GM19025 (cell line): ENCODE data around the gene EEFSEC.
A peak's percentile ranks its signal among the peaks of the same experiment; 100 is the strongest.

Experiments used
- ATAC-seq: cut with Tn5 transposase; IDR thresholded peaks from one replicate; pipeline ENCODE4 v1.9.1; 2021; ENCODE audit warnings: mild to moderate bottlenecking, low read depth, moderate library complexity; ENCODE audit not compliant: unreplicated experiment

The EEFSEC gene

DNA sequence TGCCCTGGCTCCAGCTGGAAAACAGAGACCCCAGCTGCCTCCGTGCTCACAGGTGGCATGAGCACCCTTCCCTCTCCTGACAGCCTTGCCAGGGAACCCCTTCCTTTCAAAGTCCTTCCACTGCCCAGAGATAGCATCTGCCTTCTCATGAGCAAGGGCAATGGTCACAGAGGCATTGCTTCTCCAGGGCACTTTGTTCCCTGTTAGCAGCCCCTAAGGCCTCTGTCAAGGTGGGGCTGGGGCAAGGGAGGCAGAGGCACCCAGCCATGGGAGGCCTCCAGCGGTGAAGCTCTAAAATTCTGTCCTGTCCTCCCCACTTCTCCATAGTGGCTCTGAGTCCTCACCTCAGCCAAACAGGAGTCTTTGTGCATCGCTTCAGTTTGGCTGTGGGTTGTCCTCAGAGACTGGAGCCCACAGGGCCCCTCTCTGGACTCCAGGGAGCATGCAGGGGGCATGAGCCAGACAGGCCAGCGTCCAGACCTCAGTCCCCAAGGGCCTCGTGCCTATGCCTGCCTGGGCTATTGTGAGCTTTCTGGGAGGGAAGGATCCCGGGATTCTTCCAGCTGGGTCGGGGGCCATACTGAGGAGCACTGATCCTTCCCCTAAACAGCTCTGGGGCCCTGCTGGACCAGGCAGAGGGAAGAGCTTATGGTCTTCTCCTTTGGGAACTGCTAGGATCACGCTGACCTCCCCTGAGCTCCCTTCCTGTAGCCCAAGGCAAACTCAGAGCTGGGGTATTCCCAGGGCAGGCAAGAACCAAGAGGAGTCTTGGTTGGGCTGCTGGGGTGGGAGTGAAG is 206.8 kb downstream of the EEFSEC start:
- no peak for ATAC-seq

DNA sequence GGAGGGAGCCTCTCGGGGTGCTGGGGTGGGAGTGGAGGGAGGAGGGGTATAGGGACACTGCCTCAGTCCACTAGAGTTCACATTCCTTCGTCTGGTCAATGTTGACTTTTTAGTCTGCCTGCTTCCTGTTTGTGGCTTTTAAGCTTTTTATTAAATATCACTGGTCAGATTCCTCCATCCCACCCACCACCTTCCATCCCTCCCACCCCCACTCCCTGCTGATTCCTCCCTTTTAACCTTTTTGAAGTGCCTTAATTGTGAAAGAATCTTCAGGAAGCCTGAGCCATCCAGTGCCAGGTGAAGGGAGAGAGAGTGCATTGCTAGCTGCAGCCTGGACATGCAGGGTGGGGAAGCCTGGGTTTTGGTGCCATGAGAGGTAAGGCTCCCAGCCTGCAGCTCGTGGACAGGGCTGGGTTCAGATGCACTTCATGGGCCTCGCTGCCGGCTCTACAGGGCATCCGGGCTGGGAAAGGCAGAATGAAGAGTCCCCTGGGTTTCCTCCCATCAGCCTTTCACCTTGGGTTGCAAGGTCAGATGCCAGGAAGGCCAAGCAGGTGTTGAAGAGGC is 207.5 kb downstream of the EEFSEC start:
- no peak for ATAC-seq

- ATAC-seq = no peak
Measured at GRCh38 chr3:128362026-128362965, 209.0 kb downstream of the EEFSEC start.

- ATAC-seq = no peak
Measured at GRCh38 chr3:128364291-128364690, 211.0 kb downstream of the EEFSEC start.

DNA sequence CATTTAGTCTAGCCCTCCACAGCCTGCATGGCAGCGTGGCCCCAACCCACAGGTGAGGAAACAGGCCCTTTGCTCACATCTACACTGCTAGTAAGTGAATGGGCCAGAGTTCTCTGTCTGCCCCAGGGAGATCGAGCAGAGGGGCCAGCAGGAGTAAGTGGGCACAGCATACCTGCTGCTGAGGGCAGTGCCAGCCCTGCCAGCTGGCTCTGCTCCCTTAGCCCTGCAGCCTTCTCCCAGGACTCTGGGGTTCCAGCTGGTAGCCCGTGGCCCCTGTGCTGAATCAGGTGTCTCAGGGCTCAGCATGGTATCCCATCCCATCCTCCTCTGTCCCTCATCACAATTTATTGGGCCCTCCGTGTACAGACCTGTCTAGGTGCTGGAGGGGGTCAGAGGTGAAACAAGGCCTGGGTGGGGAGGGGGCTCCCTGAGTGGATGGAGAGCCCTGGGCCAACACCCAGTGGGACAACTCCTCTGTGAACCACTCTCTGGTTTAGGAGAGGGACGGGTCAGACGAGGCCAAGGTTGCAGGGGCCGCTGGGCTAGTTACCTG is 211.6 kb downstream of the EEFSEC start:
- ATAC-seq = no peak

DNA sequence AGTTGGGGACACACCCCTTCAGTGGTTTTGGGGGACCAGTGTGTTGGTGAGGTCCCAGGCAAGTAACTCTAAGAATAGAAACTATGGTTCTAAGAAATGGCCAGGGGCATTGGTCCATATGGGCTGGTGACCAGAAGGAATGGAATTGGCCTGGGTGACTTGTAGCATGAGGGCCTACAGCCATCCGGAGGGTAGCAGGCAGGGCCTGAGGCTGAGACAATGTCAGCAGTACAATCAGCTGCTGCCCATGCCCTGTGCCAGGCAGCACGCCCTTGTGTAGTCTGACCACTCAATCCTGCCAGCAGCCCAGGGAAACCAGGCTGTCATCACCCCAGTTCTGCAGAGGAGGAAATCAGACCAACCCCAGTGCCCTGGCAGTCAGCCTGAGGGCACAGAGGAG is 212.9 kb downstream of the EEFSEC start:
- no peak for ATAC-seq

GRCh38 chr3:128366652-128367051 is 213.4 kb downstream of the EEFSEC start:
- ATAC-seq = no peak

DNA sequence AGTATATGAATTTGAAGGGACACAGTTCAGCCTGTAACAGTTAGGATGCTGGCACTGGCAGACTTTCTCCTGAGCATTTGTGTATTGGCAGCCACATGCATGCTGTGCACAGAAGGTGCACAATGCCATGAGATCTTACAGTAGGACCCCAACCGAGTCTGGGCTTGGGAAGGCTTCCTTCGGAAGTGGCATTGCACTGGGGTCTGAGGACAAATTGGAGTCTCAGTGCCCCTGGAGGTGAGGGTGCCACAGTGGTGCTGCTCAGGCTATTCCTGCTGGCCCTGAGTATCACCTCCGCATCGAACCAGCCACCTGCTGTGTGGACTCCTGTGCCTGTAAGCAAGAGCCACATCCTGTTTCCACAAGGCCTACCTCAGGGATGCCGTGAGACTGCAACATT is 213.9 kb downstream of the EEFSEC start:
- ATAC-seq = no peak

GRCh38 chr3:128367761-128368160 is 214.5 kb downstream of the EEFSEC start:
- ATAC-seq = no peak

DNA sequence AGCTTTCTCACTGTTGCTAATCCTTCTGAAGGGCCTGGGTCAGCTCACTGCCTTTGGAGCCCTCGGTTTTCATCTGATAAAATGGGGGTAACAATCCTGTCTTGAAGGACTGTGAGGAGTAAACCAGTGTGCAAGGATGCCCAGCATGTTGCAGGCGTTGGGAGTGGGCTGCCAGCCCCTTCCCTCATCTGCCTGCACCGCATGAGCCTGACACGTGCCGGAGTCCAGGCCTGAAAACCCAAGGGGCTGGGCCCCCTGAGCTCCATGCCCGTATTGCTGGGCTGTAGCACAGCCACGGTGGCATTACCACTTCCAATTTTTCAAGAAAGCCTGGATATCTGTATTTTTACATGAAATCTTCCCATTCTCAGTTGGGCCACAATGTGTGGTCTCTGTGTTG is 215.3 kb downstream of the EEFSEC start:
- no peak for ATAC-seq

DNA sequence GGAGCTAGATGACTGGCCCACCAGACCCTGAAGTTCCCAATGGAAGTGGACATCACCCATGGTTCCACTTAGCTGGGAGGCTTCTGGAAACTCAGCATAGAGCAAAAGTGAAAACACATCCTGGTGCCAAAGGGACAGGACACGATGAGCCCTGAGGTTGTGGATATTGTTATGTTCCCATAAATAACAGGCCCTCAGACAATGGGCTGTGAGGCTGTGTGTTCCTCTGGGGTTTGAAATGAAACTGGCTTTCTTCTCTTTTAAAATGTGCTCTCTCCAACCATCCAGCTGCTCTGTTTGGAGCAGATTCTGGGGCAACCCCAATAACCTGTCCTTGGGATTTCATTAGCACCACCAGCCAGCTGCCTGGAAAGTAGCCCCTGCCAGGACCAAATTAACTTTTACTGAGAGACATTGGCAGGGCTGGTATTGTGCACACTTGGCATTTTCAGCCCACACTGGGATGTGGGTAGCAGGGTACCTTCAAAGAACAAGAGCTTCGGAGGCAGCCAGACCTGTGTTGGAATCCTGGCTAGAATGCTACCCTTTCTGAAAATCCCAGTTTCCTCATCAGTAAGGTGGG is 215.9 kb downstream of the EEFSEC start:
- no peak for ATAC-seq

GRCh38 chr3:128369881-128370642 is 216.8 kb downstream of the EEFSEC start:
- no peak for ATAC-seq

DNA sequence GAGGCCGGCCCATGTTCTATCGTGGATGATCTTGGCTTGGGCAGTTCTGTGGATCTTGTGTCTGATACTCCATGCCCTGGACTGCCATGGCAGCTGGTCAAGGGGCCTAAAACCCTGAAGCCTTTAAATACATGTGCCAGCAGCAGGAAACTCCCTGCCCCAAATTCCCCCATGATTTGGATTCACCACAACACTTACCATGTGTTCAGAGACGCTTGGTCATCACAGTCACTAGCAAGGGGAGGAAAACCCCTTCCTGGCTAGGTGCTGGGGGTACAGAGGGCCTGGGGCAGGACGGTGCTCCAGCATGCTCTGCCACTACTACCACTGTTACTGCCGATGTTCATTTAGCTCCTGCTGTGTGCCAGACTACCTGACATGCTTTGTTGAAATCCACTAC is 219.0 kb downstream of the EEFSEC start:
- ATAC-seq = peak; percentile 51

DNA sequence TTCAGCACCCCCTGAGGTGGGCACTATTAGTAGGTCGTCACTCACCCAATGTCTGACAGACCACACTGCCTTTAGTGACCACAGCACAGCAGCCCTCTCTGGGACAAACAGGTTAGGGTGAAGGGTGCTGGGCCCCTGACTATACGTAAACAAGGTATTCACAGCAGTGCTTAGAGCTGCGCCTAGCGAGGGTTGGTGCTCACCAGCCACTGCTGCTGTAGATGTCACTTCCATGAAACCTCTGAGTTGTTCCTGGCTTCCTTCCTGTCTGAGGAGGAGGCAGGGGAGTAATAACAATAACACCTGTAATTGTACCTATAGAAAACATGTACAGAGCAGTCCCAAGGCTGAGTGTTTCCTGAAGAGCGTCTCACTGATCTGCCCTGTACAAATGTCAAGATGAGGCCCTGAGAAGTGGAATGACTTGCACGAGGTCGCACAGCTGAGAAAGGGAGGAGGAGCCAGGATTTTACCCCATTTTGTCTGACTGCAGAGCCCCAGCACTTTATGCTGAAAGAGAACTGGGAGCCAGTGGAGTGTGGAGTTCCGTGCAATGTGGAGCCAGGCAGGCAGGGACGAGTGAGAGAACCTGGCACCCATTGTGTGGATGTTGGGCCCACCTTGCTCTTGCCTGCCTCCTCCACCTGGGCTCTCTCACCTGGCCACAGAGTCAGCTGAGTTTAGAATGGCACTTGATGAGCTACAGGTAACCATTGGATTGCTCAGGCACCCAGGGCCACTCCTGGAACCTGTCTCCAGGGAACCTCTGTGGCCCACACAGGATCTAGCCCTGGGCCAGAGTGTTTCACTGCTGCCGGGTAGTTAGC is 219.6 kb downstream of the EEFSEC start:
- ATAC-seq = no peak

DNA sequence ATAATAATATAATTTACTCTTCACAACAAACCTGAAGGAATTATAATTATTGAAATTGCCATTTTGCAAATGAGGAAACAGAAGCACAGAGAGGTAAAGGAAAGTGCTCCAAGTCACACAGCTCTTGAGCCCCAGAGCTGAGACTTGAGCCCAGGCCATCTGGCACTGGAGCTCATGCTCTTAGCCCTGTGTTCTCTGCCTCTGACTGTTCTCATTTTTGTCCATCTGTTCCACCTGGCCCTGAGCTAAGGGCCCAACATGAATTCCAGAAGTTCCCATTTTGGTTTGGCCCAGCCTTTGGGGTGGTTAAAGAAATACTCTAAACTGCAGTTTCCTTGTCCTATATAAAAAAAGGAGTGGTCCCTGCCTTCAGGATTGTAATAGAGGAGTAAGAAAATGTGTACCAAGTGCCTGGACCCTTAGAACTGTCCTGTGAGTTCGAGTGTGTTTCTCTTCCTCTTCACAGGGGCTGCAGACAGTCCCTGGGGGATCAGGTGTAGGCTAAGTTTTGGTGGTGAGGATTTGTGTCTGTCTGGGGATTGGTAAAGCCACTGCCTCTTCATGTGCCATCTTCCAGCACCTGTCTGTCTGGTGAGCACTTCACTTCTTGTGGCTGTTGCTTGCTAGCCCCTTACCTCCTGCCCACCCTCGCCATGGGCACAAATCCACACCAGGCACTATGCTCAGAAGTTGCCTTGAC is 221.6 kb downstream of the EEFSEC start:
- ATAC-seq = no peak

GRCh38 chr3:128376516-128376915 is 223.2 kb downstream of the EEFSEC start:
- no peak for ATAC-seq

GRCh38 chr3:128378631-128379347 is 225.5 kb downstream of the EEFSEC start:
- no peak for ATAC-seq
